Activated CD4-positive, alpha-beta T cell treated with anti-CD3 and anti-CD28 coated beads, Interleukin-2, amount 10 ng/mL, durations not matched to agents 7 days and 5 days (primary cell): ENCODE measurements around the gene PRPF31. TPM values are rescaled to one million over a fixed set of nuclear protein-coding genes. Genes with fewer than 3 reads are reported as not detected.
"Not testable (repeated sequence)": the region's sequence is repeated elsewhere in the genome, so short reads cannot be mapped to it uniquely, and the experiment has no call there.

Experiments
- CTCF ChIA-PET: fragments of 350-600 bp; sonication (Branson Sonifier 250); formaldehyde crosslinking; loops from one replicate; lab custom pipeline; 2021; ENCODE audit warnings: antibody characterized with exemption; lab: Charles Lee
- POLR2A ChIA-PET: fragments of 350-600 bp; sonication (Branson Sonifier 250); formaldehyde crosslinking; loops from one replicate; lab custom pipeline; 2021; ENCODE audit warnings: antibody characterized with exemption; lab: Charles Lee
- DNase-seq: peaks from one replicate; pipeline ENCODE4 v3.0.0-alpha.2; 2020
- H3K27ac Mint-ChIP-seq: one replicate; pipeline ENCODE4 v1.8.0; 2021; ENCODE audit warnings: mild to moderate bottlenecking, moderate library complexity, mixed read lengths
- H3K27me3 Mint-ChIP-seq: one replicate; pipeline ENCODE4 v1.8.0; 2021; ENCODE audit warnings: mixed read lengths
- H3K36me3 Mint-ChIP-seq: one replicate; pipeline ENCODE4 v1.8.0; 2021; ENCODE audit warnings: low read depth, mixed read lengths
- H3K4me1 Mint-ChIP-seq: one replicate; pipeline ENCODE4 v1.8.0; 2021; ENCODE audit warnings: mixed read lengths
- H3K4me3 Mint-ChIP-seq: one replicate; pipeline ENCODE4 v1.8.0; 2021; ENCODE audit warnings: mild to moderate bottlenecking, moderate library complexity, mixed read lengths
- H3K9me3 Mint-ChIP-seq: one replicate; pipeline ENCODE4 v1.8.0; 2021; ENCODE audit warnings: mixed read lengths
- total RNA-seq, 2 experiments: library from RNA; stranded (reverse); gene quantifications; one replicate each; pipeline ENCODE4 v1.2.3, GENCODE V29; 2021

PRPF31 gene
- total RNA-seq, 2 experiments from 2014 or later: 74.1 to 83.8 TPM

DNA sequence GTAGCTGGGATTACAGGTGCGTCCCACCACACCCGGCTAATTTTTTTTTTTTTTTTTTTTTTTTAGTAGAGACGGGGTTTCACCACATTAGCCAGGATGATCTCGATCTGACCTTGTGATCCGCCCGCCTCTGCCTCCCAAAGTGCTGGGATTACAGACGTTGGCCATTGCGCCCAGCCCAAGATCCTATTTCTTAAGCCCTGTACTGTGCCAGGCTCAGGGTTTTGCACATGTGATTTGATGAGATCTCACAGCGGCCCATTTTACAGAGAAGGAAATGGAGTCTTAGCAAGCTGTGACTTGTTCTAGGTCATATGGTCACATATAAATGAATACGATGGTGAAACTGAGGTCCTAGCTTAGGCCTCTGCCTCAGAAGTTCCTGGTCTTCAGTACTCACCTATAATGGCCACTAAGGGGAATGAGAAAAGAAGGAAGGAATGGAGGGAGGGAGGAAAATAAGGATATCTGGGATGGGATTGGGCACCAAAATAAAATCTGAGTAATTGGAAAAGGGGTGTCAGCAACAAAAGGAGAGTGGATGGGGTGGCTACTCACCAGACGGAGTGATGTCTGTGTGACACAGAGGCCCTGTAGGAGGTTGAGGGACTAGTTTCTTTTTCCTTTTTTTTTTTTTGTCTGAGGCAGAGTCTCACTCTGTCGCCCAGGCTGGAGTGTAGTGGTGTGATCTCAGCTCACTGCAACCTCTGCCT is 16.2 kb upstream of the PRPF31 start:
- DNase-seq: no peak
- Mint-ChIP-seq H3K27ac (no peak overlapping the region), H3K36me3 (no peaks in the 10 kb centered on the region), H3K4me1 (peaks cover 32% of the 10 kb centered on the region), H3K9me3 (peaks cover under 1% of the 10 kb centered on the region), H3K4me3 (no peak overlapping the region), H3K27me3 (peaks cover 12% of the 10 kb centered on the region)
- ChIA-PET CTCF (no interaction called here), POLR2A (no interaction called here)

DNA sequence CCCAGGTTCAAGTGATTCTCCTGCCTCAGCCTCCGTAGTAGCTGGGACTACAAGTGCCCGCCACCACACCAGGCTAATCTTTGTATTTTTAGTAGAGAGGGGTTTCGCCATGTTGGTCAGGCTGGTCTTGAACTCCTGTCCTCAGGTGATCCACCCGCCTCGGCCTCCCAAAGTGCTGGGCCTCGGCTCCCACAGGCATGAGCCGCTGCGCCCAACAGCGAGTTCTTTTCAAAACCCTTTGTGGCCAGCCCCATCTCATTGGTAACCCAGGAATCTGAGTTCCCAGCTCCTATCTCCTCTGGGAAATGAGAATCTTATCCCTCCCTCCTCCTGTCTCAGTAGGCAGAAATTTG is 15.7 kb upstream of the PRPF31 start:
- H3K27ac Mint-ChIP-seq, POLR2A ChIA-PET, DNase-seq, H3K9me3 Mint-ChIP-seq, CTCF ChIA-PET, H3K4me3 Mint-ChIP-seq, H3K27me3 Mint-ChIP-seq, H3K36me3 Mint-ChIP-seq: not testable (repeated sequence)
- H3K4me1 Mint-ChIP-seq: peaks cover 28% of the 10 kb centered on the region

DNA sequence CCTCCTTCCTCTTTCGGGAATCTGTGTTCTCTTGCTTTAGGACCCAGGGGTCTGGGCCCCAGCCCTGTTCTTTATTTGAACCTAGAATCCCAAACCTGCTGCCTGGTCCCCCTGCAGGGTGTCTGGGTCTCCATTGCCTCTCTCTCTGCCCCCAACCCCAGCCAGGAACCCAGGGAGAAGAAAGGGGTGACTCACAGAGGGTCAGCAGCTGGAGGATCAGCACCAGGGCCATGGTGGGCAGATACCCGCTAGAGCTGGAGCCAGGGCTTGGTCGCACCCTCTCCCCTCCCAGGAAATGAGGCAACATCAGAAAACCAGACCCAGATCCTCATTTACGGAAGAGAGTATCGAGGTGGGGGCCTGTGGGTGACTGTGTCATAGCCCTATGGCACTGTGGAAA is 15.0 kb upstream of the PRPF31 start, which contains the start of gene OSCAR:
TSS of gene OSCAR (minus strand) at position 243 of the 400 bp plus-strand sequence. CDS start at position 232, 11 bp downstream.
- Mint-ChIP-seq H3K4me1 (peaks cover 31% of the 10 kb centered on the region), H3K27me3 (peaks cover 8% of the 10 kb centered on the region), H3K27ac (peak within 1 kb of the TSS; percentile 63), H3K9me3 (no peaks in the 10 kb centered on the region), H3K36me3 (no peaks in the 10 kb centered on the region), H3K4me3 (peak within 1 kb of the TSS; percentile 22)
- ChIA-PET POLR2A (no interaction called here), CTCF (no interaction called here)
- no peak for DNase-seq

DNA sequence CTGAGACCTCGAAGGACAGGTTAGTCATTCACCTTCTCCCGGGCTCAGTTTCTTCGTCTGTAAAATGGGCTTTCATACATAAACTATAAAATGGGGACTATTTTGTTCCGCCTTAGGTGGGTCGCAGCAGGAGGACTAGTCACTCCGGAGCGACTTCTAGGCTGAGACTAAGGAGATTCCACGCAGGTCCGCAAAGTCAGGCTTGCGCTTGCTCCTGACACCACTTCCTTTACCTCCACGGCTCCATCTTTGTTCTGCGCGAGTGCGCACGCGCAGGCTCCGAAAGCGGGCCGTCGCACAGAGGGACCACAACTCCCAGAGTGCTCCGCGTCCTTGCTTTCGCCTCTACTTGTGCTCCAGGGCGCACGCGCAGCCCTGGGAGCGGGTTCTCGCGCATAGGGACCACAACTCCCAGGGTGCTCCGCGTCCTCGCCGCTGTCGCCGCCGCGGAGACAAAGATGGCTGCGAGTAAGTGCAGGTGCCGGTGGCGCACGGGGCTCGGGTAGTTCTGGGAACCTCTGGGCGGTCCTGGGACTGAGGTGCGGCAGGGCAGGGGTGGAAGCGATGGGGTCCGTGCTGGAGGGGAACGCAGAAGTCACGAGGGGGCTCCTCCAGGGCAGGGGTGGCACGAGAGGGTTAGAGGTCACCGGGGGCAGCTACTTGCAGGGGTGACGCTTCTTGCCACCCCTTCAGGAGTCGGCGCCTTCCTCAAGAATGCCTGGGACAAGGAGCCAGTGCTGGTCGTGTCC is 13.0 kb upstream of the PRPF31 start, which contains the start of gene NDUFA3:
TSS of gene NDUFA3 (plus strand) at position 435 of the 749 bp plus-strand sequence. CDS start at position 459, 24 bp downstream.
- peak; percentile 98 for DNase-seq
- Mint-ChIP-seq H3K9me3 (no peaks in the 10 kb centered on the region), H3K4me1 (peaks cover 26% of the 10 kb centered on the region), H3K4me3 (peak within 1 kb of the TSS; percentile 96), H3K27ac (peak within 1 kb of the TSS; percentile 93), H3K27me3 (no peaks in the 10 kb centered on the region), H3K36me3 (peaks cover 12% of the 10 kb centered on the region)
- CTCF ChIA-PET: interaction anchor here (0.9 kb wide), 1 partner anchor 13 kb away, joined by 3 read pairs; no protein-coding TSS in a partner anchor
- POLR2A ChIA-PET: no interaction called here

DNA sequence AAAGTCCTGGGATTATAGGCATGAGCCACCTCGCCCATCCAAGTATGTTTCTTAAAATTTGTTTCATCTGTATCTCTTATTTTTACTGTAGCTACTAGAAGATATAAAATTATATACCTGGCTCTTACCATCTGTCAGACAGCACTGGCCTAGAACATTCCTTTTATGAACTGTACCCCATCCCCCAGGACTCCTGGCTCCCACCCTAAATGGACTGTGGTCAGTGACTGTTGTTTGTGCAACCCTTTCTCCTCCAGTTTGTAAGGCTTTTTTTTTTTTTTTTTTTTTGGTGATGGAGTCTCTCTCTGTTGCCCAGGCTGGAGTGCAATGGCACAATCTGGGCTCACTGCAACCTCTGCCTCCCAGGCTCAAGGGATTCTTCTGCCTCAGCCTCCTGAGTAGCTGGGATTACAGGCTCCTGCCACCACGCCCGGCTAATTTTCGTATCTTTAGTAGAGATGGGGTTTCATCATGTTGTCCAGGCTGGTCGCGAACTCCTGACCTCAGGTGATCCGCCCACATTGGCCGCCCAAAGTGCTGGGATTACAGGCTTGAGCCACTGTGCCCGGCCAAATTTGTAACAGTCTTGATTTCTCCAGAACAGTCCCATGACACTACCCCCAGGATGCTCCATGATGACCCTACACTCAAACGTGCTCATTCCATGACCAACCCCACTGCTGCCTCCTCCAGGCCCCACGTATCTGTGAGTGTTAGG is 10.4 kb upstream of the PRPF31 start:
- DNase-seq: no peak
- ChIA-PET CTCF (no interaction called here), POLR2A (no interaction called here)
- peaks cover 27% of the 10 kb centered on the region for H3K4me1 Mint-ChIP-seq
- no peaks in the 10 kb centered on the region for H3K27me3 Mint-ChIP-seq
- no peaks in the 10 kb centered on the region for H3K9me3 Mint-ChIP-seq
- no peak overlapping the region for H3K4me3 Mint-ChIP-seq
- peaks cover 22% of the 10 kb centered on the region for H3K36me3 Mint-ChIP-seq
- no peak overlapping the region for H3K27ac Mint-ChIP-seq

DNA sequence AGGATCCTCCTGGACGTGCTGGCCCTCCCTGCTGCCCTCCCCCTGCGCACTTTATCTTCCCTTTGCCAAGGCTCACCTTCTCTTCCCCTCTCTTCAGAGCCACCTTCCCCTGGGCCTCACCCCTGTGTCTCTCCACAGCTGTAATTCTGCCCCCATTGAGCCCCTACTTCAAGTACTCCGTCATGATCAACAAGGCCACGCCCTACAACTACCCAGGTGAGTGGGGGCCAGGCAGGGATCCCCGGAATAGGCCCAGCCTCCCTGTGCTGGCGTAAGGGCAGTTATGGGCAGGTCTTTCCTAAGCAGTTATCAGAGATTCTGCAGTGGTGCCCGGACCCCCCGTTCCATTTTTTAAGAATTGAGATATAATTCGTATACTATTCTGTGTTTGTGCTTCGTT is 9.8 kb upstream of the PRPF31 start:
- H3K27me3 Mint-ChIP-seq: no peaks in the 10 kb centered on the region
- H3K9me3 Mint-ChIP-seq: no peaks in the 10 kb centered on the region
- H3K4me1 Mint-ChIP-seq: peaks cover 29% of the 10 kb centered on the region
- no peak overlapping the region for H3K4me3 Mint-ChIP-seq
- CTCF ChIA-PET: no interaction called here
- POLR2A ChIA-PET: no interaction called here
- no peak overlapping the region for H3K27ac Mint-ChIP-seq
- H3K36me3 Mint-ChIP-seq: peaks cover 28% of the 10 kb centered on the region
- no peak for DNase-seq

DNA sequence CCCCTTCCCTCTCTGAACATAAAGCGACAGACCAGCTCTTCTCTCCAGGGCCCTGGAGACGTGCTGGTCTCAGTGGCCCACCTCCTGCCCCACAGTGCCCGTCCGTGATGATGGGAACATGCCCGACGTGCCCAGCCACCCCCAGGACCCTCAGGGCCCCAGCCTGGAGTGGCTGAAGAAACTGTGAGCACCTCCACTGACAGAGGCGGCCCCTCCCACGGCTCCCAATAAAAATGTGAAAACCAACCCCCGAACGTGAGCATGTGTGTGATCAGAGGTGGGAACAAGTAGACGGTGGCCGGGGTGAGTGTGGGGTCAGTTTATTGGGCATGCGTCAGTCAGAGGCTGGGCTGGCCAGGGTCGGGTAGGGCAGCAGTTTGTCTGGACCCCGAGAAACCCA is 8.8 kb upstream of the PRPF31 start:
- no peak for DNase-seq
- Mint-ChIP-seq H3K27me3 (no peaks in the 10 kb centered on the region), H3K27ac (peak overlapping the region; percentile 57), H3K36me3 (peaks cover 32% of the 10 kb centered on the region), H3K9me3 (no peaks in the 10 kb centered on the region), H3K4me1 (peaks cover 28% of the 10 kb centered on the region), H3K4me3 (no peak overlapping the region)
- ChIA-PET CTCF (interaction anchor here (1.2 kb wide), 1 partner anchor 11 kb away, joined by 3 read pairs; no protein-coding TSS in a partner anchor), POLR2A (no interaction called here)

DNA sequence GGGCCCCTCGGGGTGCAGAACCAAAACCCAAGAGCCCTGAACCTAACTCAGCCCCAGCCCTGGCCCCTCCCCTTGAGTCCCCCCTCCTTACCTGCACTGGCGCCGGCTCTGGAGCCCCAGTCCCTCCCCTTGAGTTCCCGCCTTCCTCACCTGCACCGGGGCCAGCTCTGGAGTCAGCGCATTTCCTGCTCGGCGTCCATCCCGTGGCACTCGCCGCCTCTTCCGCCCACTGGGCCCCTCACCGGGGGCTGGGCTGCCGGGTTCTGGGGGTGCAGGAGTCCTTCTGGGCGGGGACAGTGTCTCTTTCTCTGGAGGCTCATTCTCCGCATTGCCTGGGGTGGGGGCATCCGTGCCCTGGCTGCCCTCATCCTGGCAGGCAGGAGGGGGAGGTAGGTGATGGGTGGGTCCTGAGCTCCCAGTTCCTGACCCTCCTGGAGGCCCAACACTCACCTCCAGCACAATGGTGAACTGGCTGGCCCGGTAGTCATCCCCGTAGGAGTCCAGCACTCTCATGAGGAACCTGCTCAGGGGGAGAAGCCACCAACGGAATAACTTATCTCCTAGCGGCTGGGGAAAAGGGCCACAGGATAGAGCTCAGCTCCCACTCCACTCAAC is 7.6 kb upstream of the PRPF31 start:
- ChIA-PET CTCF (interaction anchor here (1.2 kb wide), 1 partner anchor 10 kb away, joined by 3 read pairs; no protein-coding TSS in a partner anchor), POLR2A (no interaction called here)
- H3K4me1 Mint-ChIP-seq: peaks cover 23% of the 10 kb centered on the region
- DNase-seq: no peak
- H3K27me3 Mint-ChIP-seq: no peaks in the 10 kb centered on the region
- no peak overlapping the region for H3K4me3 Mint-ChIP-seq
- H3K27ac Mint-ChIP-seq: no peak overlapping the region
- peaks cover 35% of the 10 kb centered on the region for H3K36me3 Mint-ChIP-seq
- no peaks in the 10 kb centered on the region for H3K9me3 Mint-ChIP-seq

DNA sequence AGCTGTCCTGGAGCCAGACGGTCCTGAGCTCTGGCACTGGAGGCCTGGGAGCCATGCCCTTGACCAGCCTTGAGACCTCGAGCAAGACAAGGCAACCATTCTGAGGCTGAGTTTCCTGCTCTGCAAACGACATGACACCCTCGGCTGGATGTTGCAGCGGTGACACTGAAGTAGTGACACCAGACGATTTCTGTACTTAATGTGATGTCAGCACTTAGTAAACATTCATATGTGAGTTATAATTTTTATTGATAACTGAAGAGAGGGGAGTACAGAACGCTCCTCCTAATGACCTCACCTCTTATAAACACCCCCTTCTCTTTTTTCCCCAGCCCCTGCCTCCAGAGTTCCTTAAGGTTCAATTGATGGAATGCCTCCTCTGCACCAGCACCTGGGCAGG is 7.1 kb upstream of the PRPF31 start:
- peaks cover 23% of the 10 kb centered on the region for H3K4me1 Mint-ChIP-seq
- no peak overlapping the region for H3K4me3 Mint-ChIP-seq
- POLR2A ChIA-PET: no interaction called here
- H3K27ac Mint-ChIP-seq: no peak overlapping the region
- peaks cover 39% of the 10 kb centered on the region for H3K36me3 Mint-ChIP-seq
- CTCF ChIA-PET: no interaction called here
- DNase-seq: no peak
- H3K27me3 Mint-ChIP-seq: no peaks in the 10 kb centered on the region
- no peaks in the 10 kb centered on the region for H3K9me3 Mint-ChIP-seq

DNA sequence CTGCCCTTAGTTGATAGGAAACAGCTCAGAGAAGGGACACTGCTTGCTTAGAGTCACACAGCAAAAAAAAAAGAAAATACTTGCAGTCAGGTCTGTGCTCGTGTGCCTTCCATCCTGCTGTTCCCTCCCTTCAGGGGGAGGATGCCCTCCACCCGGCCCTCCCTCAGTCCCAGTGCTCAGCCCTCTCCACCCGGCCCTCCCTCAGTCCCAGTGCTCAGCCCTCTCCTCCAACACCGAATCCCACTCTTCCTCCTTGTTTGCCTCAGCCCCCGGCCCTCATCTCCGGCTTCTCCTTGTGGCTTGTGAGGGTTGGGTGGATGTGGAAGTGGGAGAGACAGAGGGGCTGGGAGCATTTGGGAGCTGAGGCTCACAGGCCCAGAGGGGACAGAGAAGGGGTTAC is 5.9 kb upstream of the PRPF31 start:
- Mint-ChIP-seq H3K4me3 (no peak overlapping the region), H3K27ac (no peak overlapping the region), H3K9me3 (no peaks in the 10 kb centered on the region), H3K27me3 (no peaks in the 10 kb centered on the region), H3K4me1 (peaks cover 26% of the 10 kb centered on the region), H3K36me3 (peaks cover 47% of the 10 kb centered on the region)
- POLR2A ChIA-PET: no interaction called here
- CTCF ChIA-PET: no interaction called here
- no peak for DNase-seq

DNA sequence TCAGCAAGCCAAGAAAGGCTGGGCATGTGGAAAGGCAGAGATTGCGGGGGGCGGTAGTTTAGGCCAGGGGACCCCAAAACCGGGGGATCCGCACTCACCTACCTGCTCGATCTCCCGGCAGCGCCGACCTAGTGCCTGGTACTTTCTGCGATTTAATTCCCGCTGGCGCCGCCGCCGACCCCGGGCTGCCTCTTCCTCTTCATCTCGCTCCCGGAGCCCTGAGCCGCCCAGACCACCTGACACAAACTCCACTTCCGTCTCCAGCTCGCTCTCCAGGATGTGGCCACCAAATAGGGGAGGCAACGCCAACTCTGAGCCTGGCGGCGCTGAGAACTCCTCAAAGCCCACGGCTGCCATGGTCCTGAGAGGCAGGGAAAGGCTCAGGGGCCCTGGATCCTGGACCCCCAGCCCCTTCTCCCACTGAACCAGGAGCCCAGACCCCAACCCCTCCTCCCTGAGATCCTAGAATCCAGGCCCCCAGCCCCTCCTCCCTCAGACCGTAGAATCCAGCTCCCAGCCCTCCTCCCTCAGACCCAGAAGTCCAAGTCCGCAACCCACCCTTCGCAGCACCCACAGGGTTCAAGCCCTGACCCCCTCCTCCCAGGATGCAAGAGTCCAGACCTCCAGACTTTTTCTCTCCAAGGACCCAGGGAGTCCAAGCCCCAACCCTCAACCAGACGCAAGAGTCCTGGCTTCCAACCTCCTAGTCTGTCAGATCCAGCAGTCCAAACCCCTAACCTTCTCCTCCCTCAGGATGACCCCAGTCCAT is 1.0 kb upstream of the PRPF31 start:
- DNase-seq: peak; percentile 74
- H3K27me3 Mint-ChIP-seq: no peaks in the 10 kb centered on the region
- POLR2A ChIA-PET: interaction anchor here (0.5 to 2.2 kb wide), 3 partner anchors 9 to 319 kb away, joined by 3 to 13 read pairs (median 6); partner anchors contain the start of gene CNOT3
- H3K4me3 Mint-ChIP-seq: peak overlapping the region; percentile 87
- H3K9me3 Mint-ChIP-seq: no peaks in the 10 kb centered on the region
- CTCF ChIA-PET: interaction anchor here (0.7 to 2.0 kb wide), 6 partner anchors 11 to 240 kb away, joined by 3 to 10 read pairs (median 4); partner anchors contain the start of gene CNOT3
- H3K36me3 Mint-ChIP-seq: peaks cover 35% of the 10 kb centered on the region
- H3K27ac Mint-ChIP-seq: peak overlapping the region; percentile 91
- peaks cover 35% of the 10 kb centered on the region for H3K4me1 Mint-ChIP-seq

DNA sequence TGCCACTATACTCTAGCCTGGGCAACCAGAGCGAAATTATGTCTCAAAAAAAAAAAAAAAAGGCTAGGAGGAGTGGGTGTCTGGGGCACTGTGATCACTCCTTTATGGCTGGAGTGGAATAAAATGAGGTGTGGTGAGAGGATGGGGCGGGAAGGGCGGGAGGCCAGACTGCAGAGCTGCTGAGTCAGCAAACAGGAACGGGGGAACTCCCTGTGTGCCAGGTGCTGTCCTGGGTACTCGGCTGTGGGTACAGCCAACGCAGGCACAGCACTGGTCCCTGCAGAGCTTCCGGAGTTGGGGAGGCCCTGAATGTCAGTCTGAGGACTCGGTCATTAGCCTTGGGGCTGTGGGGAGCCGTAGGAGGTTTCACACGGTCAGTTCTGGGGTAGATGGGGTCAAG is 5.7 kb downstream of the PRPF31 start:
- H3K36me3 Mint-ChIP-seq: peaks cover 19% of the 10 kb centered on the region
- ChIA-PET POLR2A (no interaction called here), CTCF (interaction anchor here (1.4 kb wide), 1 partner anchor 15 kb away, joined by 3 read pairs; no protein-coding TSS in a partner anchor)
- H3K4me1 Mint-ChIP-seq: peaks cover 13% of the 10 kb centered on the region
- H3K27ac Mint-ChIP-seq: no peak overlapping the region
- H3K9me3 Mint-ChIP-seq: no peaks in the 10 kb centered on the region
- no peaks in the 10 kb centered on the region for H3K27me3 Mint-ChIP-seq
- H3K4me3 Mint-ChIP-seq: no peak overlapping the region
- no peak for DNase-seq
